ENCODE results near the gene PLAC1.

PLAC1 gene

GRCh38 chrX:134628663-134629062 lies 29.6 kb downstream of the PLAC1 start:
- no peak for DNase-seq

- no peak for DNase-seq
Observed at GRCh38 chrX:134626434-134626833, 31.8 kb downstream of the PLAC1 start.

GRCh38 chrX:134625315-134625718 lies 33.0 kb downstream of the PLAC1 start:
- DNase-seq = no peak

GRCh38 chrX:134624046-134624430 lies 34.2 kb downstream of the PLAC1 start:
- no peak for DNase-seq

GRCh38 chrX:134623293-134624045 lies 34.8 kb downstream of the PLAC1 start:
- no peak for DNase-seq

- no peak for DNase-seq
Observed at GRCh38 chrX:134622813-134623185, 35.5 kb downstream of the PLAC1 start.

- DNase-seq = no peak
Observed at GRCh38 chrX:134622056-134622812, 36.0 kb downstream of the PLAC1 start.

GRCh38 chrX:134619838-134620237 lies 38.4 kb downstream of the PLAC1 start:
- DNase-seq = no peak

- no peak for DNase-seq
Observed at GRCh38 chrX:134613396-134613795, 44.9 kb downstream of the PLAC1 start.

GRCh38 chrX:134608153-134608552 lies 50.1 kb downstream of the PLAC1 start:
- no peak for DNase-seq

GRCh38 chrX:134607523-134607922 lies 50.7 kb downstream of the PLAC1 start:
- no peak for DNase-seq

- DNase-seq = no peak
Observed at GRCh38 chrX:134604701-134605311, 53.5 kb downstream of the PLAC1 start.

- no peak for DNase-seq
Observed at GRCh38 chrX:134603806-134604700, 54.2 kb downstream of the PLAC1 start.

- no peak for DNase-seq
Observed at GRCh38 chrX:134602410-134602809, 55.9 kb downstream of the PLAC1 start.

- no peak for DNase-seq
Observed at GRCh38 chrX:134601240-134601765, 57.0 kb downstream of the PLAC1 start.

- no peak for DNase-seq
Observed at GRCh38 chrX:134600714-134601113, 57.6 kb downstream of the PLAC1 start.

- no peak for DNase-seq
Observed at GRCh38 chrX:134599184-134599914, 58.9 kb downstream of the PLAC1 start.

- DNase-seq = no peak
Observed at GRCh38 chrX:134592303-134592702, 66.0 kb downstream of the PLAC1 start.

GRCh38 chrX:134591502-134591901 lies 66.8 kb downstream of the PLAC1 start:
- no peak for DNase-seq

- DNase-seq = no peak
Observed at GRCh38 chrX:134588806-134589205, 69.5 kb downstream of the PLAC1 start.

GRCh38 chrX:134580907-134581306 lies 77.4 kb downstream of the PLAC1 start:
- no peak for DNase-seq

- no peak for DNase-seq
Observed at GRCh38 chrX:134573683-134574035, 84.6 kb downstream of the PLAC1 start.
